A549 (cell line): ENCODE measurements around the gene NCOA7. TPM values are rescaled to one million over a fixed set of nuclear protein-coding genes. Genes with fewer than 3 reads are reported as not detected.

ENCODE experiments used
- ATAC-seq, 2 experiments: fragments of 200-7000 bp in 1 of 2; fragments of >200 bp in 1 of 2; cut with Nextera tagmentation in 1 of 2; cut with Tn5 transposase in 1 of 2; 3 replicates each; pipeline versions ENCODE4 v1.8.0 to v1.9.1; 2018 to 2020; ENCODE audit warnings: mild to moderate bottlenecking in 1 of 2, moderate library complexity in 1 of 2
- CTCF ChIA-PET: fragments of 300-600 bp; sonication (Branson Sonifier 250); formaldehyde crosslinking; extraction: SDS; loops from one replicate; lab custom pipeline; 2021; ENCODE audit warnings: antibody characterized with exemption, inconsistent platforms; lab: Yijun Ruan, JAX
- POLR2A ChIA-PET: fragments of 350-600 bp; formaldehyde crosslinking; extraction: SDS; loops from one replicate; lab custom pipeline; 2021; ENCODE audit warnings: antibody characterized with exemption, inconsistent platforms; lab: Yijun Ruan, JAX
- DNase-seq, 2 experiments: peaks; one replicate each; pipeline versions ENCODE4 v3.0.0 to v3.0.0-alpha.2; 2011 to 2016; ENCODE audit warnings: low read depth in 1 of 2, low spot score in 1 of 2
- FAIRE-seq: peaks from 2 replicates; lab custom pipeline; 2011; peaks lifted over from hg19 to GRCh38; lab: Jason Lieb, UNC
- H3K27ac ChIP-seq, 2 experiments: fragments of >200 bp; sonication (Bioruptor Twin); formaldehyde crosslinking; 3 replicates each; pipeline ENCODE4 v1.5.1; 2016 to 2017
- H3K4me1 ChIP-seq: fragments of >200 bp; sonication (Bioruptor Twin); formaldehyde crosslinking; 3 replicates; pipeline ENCODE4 v1.6.1; 2016
- H3K4me2 ChIP-seq: fragments of >200 bp; sonication (Bioruptor Twin); formaldehyde crosslinking; 3 replicates; pipeline ENCODE4 v1.6.1; 2016
- H3K4me3 ChIP-seq: fragments of >200 bp; sonication (Bioruptor Twin); formaldehyde crosslinking; 3 replicates; pipeline ENCODE4 v1.5.1; 2016
- H3K9me3 ChIP-seq: fragments of >200 bp; sonication (Bioruptor Twin); formaldehyde crosslinking; 3 replicates; pipeline ENCODE4 v1.6.1; 2016
- BHLHE40 ChIP-seq: IDR thresholded peaks from 2 replicates; pipeline ENCODE4 v1.6.1; 2012; ENCODE audit warnings: low read depth, low read length, inconsistent platforms
- CEBPB ChIP-seq, 2 experiments: fragments of >200 bp in 1 of 2; sonication (Bioruptor Twin) in 1 of 2; formaldehyde crosslinking in 1 of 2; IDR thresholded peaks; 2 replicates each; pipeline ENCODE4 v1.6.1; 2012 to 2016
- CHD2 ChIP-seq: fragments of 150-350 bp; IDR thresholded peaks from 2 replicates; pipeline ENCODE4 v1.6.1; 2014; ENCODE audit warnings: low read length; ENCODE audit not compliant: partially characterized antibody
- EHF ChIP-seq: fragments of 250-450 bp; sonication (Bioruptor Pico); IDR thresholded peaks from 2 replicates; pipeline ENCODE4 v1.5.0; 2020; ENCODE audit warnings: mild to moderate bottlenecking
- EHMT2 ChIP-seq: fragments of 200-600 bp; sonication (generic); IDR thresholded peaks from 2 replicates; pipeline ENCODE4 v1.6.1; 2016; ENCODE audit warnings: antibody characterized with exemption, low read depth, mild to moderate bottlenecking, moderate library complexity
- EP300 ChIP-seq, 2 experiments: fragments of >200 bp; sonication (Bioruptor Twin); formaldehyde crosslinking; IDR thresholded peaks; 2 replicates in 1 of 2; 3 replicates in 1 of 2; pipeline ENCODE4 v1.6.1; 2016 to 2017
- FOSL2 ChIP-seq, 2 experiments: fragments of 450-650 bp in 1 of 2; fragments of >200 bp in 1 of 2; sonication (Bioruptor Twin) in 1 of 2; formaldehyde crosslinking; IDR thresholded peaks; 2 replicates each; pipeline versions ENCODE4 v1.5.0 to v1.6.1; 2016 to 2020; ENCODE audit warnings: mild to moderate bottlenecking in 1 of 2, moderate library complexity in 1 of 2
- GATA3 ChIP-seq: IDR thresholded peaks from 2 replicates; pipeline ENCODE4 v1.6.1; 2012; ENCODE audit warnings: borderline replicate concordance
- JUN ChIP-seq, 2 experiments: fragments of >200 bp; sonication (Bioruptor Twin); formaldehyde crosslinking; IDR thresholded peaks; 2 replicates in 1 of 2; 3 replicates in 1 of 2; pipeline ENCODE4 v1.6.1; 2016 to 2017
- MAZ ChIP-seq: fragments of 150-350 bp; IDR thresholded peaks from 2 replicates; pipeline ENCODE4 v1.6.1; 2014; ENCODE audit warnings: antibody characterized with exemption, low read depth, low read length, borderline replicate concordance
- NFE2L2 ChIP-seq: fragments of 150-350 bp; conservative IDR thresholded peaks from 2 replicates; pipeline ENCODE4 v1.6.1; 2014; ENCODE audit warnings: low read length
- PBX3 ChIP-seq: IDR thresholded peaks from 2 replicates; pipeline ENCODE4 v1.6.1; 2012
- PHF8 ChIP-seq: fragments of 200-600 bp; sonication (generic); IDR thresholded peaks from 2 replicates; pipeline ENCODE4 v1.6.1; 2016; ENCODE audit warnings: low read depth, mild to moderate bottlenecking, antibody characterized with exemption, moderate library complexity, borderline replicate concordance
- POLR2AphosphoS2 ChIP-seq: conservative IDR thresholded peaks from 2 replicates; pipeline ENCODE4 v1.6.1; 2012; ENCODE audit warnings: low read length, improper control_type of control experiment, inconsistent platforms
- RAD21 ChIP-seq, 2 experiments: fragments of >200 bp in 1 of 2; sonication (Bioruptor Twin) in 1 of 2; formaldehyde crosslinking in 1 of 2; IDR thresholded peaks in 1 of 2; conservative IDR thresholded peaks in 1 of 2; 2 replicates in 1 of 2; 3 replicates in 1 of 2; pipeline ENCODE4 v1.6.1; 2012 to 2018; ENCODE audit warnings: inconsistent platforms in 1 of 2
- RARB ChIP-seq: fragments of 250-450 bp; sonication (Bioruptor Pico); IDR thresholded peaks from 2 replicates; pipeline ENCODE4 v1.8.0; 2021; ENCODE audit warnings: mild to moderate bottlenecking, moderate library complexity
- RCOR1 ChIP-seq: fragments of 150-350 bp; IDR thresholded peaks from 2 replicates; pipeline ENCODE4 v1.6.1; 2014; ENCODE audit warnings: antibody characterized with exemption, low read length, low read depth
- REST ChIP-seq: fragments of 200-600 bp; sonication (generic); IDR thresholded peaks from 2 replicates; pipeline ENCODE4 v1.6.1; 2016; ENCODE audit warnings: antibody characterized with exemption, mild to moderate bottlenecking, moderate library complexity
- RFX5 ChIP-seq: fragments of 450-650 bp; IDR thresholded peaks from 2 replicates; pipeline ENCODE4 v1.7.1; 2014; ENCODE audit warnings: antibody characterized with exemption, mild to moderate bottlenecking, moderate library complexity
- SREBF2 ChIP-seq: fragments of 450-650 bp; IDR thresholded peaks from 2 replicates; pipeline ENCODE4 v1.6.1; 2014; ENCODE audit warnings: mild to moderate bottlenecking, moderate library complexity
- USF2 ChIP-seq: fragments of 450-650 bp; IDR thresholded peaks from 2 replicates; pipeline ENCODE4 v1.6.1; 2014; ENCODE audit warnings: antibody characterized with exemption
- ZC3H11A ChIP-seq: fragments of 450-650 bp; IDR thresholded peaks from 2 replicates; pipeline ENCODE4 v1.6.1; 2014; ENCODE audit warnings: antibody characterized with exemption, mild to moderate bottlenecking
- ZFP36 ChIP-seq: fragments of 450-650 bp; IDR thresholded peaks from 2 replicates; pipeline ENCODE4 v1.6.1; 2014; ENCODE audit warnings: borderline replicate concordance; ENCODE audit not compliant: partially characterized antibody
- WGBS: methylation state at CpG from one replicate; pipeline ENCODE4 v1.1.6; 2017; ENCODE audit errors: missing lambda C conversion rate; 5-methylcytosine and 5-hydroxymethylcytosine counted together
- polyA plus RNA-seq, 4 experiments: library from polyadenylated mRNA; depleted of rRNA in 3 of 4; stranded (reverse); fragments of >200 nt; fragmentation: RNase III in 1 of 4; extraction: RNeasy Plus Mini Kit Qiagen cat#74134 plus additional on column Dnase treatment in 1 of 4; gene quantifications; 2 replicates in 3 of 4; 3 replicates in 1 of 4; pipeline ENCODE4 v1.2.3, GENCODE V29; 2011 to 2017

NCOA7 gene
- polyA plus RNA-seq, 2 of the 4 experiments (the other 2 are of a cell fraction), result 66.4 to 195 TPM

- H3K27ac ChIP-seq, result no peak overlapping the region
- H3K9me3 ChIP-seq, result peaks cover 5% of the 10 kb centered on the region; the same call in 2 of the 3 replicates
- H3K4me2 ChIP-seq, result no peak overlapping the region
- ChIA-PET CTCF (interaction anchor here (0.9 to 8.2 kb wide), 2 partner anchors 61 to 101 kb away, joined by 3 to 112 read pairs; partner anchors contain the start of gene HINT3), POLR2A (no interaction called here)
- ATAC-seq, result no peak
- H3K4me1 ChIP-seq, result 0 out of 3 replicates have a peak, but pooled peaks cover 4% of the 10 kb centered on the region
- no peak overlapping the region for H3K4me3 ChIP-seq
- DNase-seq, result no peak
- WGBS, result 96% methylated on average over 1 of the region's 1 CpG
- no peak for FAIRE-seq
- TF ChIP-seq EHMT2 (no peak), RARB (no peak), EHF (CRISPR knock-in tag) (no peak), REST (no peak)
These were observed 62.4 kb downstream of the NCOA7 start for GRCh38 chr6:125853168-125853567.

- H3K4me2 ChIP-seq, result no peak overlapping the region
- H3K4me3 ChIP-seq, result no peak overlapping the region
- TF ChIP-seq RAD21 (conservative IDR thresholded peaks at IDR 0.05 in 1 of 2, IDR thresholded peaks at IDR 0.05 in 1 of 2), result no peak
- no peak for TF ChIP-seq JUN (IDR thresholded peaks at IDR 0.05)
- no peak for TF ChIP-seq CHD2
- no peak for TF ChIP-seq FOSL2 (IDR thresholded peaks at IDR 0.05)
- TF ChIP-seq FOSL2 (CRISPR knock-in tag; IDR thresholded peaks at IDR 0.05), result no peak
- no peak for TF ChIP-seq RCOR1
- no peak for TF ChIP-seq RFX5
- TF ChIP-seq BHLHE40, result no peak
- no peak for TF ChIP-seq PHF8
- TF ChIP-seq NFE2L2, result no peak
- no peak for TF ChIP-seq PBX3
- no peak for TF ChIP-seq MAZ
- no peak for TF ChIP-seq ZFP36
- no peak for TF ChIP-seq ZC3H11A
- ChIA-PET POLR2A (no interaction called here), CTCF (interaction anchor here (0.9 to 8.2 kb wide), 2 partner anchors 62 to 101 kb away, joined by 3 to 112 read pairs; partner anchors contain the start of gene HINT3)
- H3K4me1 ChIP-seq, result peaks cover 8% of the 10 kb centered on the region
- FAIRE-seq, result no peak
- WGBS, result 90% methylated on average over 1 of the region's 1 CpG
- H3K27ac ChIP-seq, result no peak overlapping the region
- DNase-seq, result no peak
- H3K9me3 ChIP-seq, result peaks cover 5% of the 10 kb centered on the region; the same call in 2 of the 3 replicates
- ATAC-seq, result no peak
These were observed 63.0 kb downstream of the NCOA7 start for GRCh38 chr6:125853756-125854155.

GRCh38 chr6:125854355-125854754, 63.6 kb downstream of the NCOA7 start:
- TF ChIP-seq JUN (IDR thresholded peaks at IDR 0.05) (no peak), GATA3 (no peak), CEBPB (IDR thresholded peaks at IDR 0.05) (no peak), USF2 (no peak), SREBF2 (no peak), RFX5 (no peak), RARB (no peak), POLR2AphosphoS2 (no peak), EP300 (IDR thresholded peaks at IDR 0.05) (no peak)
- Histone ChIP-seq H3K4me3 (no peak overlapping the region), H3K4me2 (no peak overlapping the region), H3K27ac (no peak overlapping the region), H3K4me1 (peaks cover 13% of the 10 kb centered on the region), H3K9me3 (peaks cover 5% of the 10 kb centered on the region; the same call in 2 of the 3 replicates)
- DNase-seq (no peak), FAIRE-seq (no peak), ATAC-seq (no peak)
- ChIA-PET POLR2A (no interaction called here), CTCF (interaction anchor here (8.2 kb wide), 1 partner anchor 100 kb away, joined by 112 read pairs; the partner anchor contains the start of gene HINT3)
